Stimulated activated CD4-positive, alpha-beta T cell treated with anti-CD3 and anti-CD28 coated beads, TNF-alpha, amount 100 ng/mL, for 24 hours (primary cell): Measurements from ENCODE around the gene LUC7L2.
"Not testable (repeated sequence)": the region's sequence is repeated elsewhere in the genome, so short reads cannot be mapped to it uniquely, and the experiment has no call there.

Experiments
- DNase-seq, 3 experiments: peaks; one replicate each; pipeline ENCODE4 v3.0.0-alpha.2; 2020; ENCODE audit warnings: low read depth in 3 of 3

Gene LUC7L2

GRCh38 chr7:139359366-139360209 is at the start of gene LUC7L2:
Gene LUC7L2, plus strand, starts transcription at chr7:139359894. Its CDS starts 368 bp downstream, at chr7:139360262.
- peak; percentile 99 to 100 (median 99) for DNase-seq

GRCh38 chr7:139317939-139318505 is 41.7 kb upstream of the LUC7L2 start:
- no peak for DNase-seq

- DNase-seq: no peak
These were observed 38.5 kb upstream of the LUC7L2 start for GRCh38 chr7:139321071-139321745.

- DNase-seq: not testable (repeated sequence)
These were observed 35.0 kb upstream of the LUC7L2 start for GRCh38 chr7:139324709-139325108.

- no peak for DNase-seq
These were observed 31.3 kb upstream of the LUC7L2 start for GRCh38 chr7:139328375-139328774.

GRCh38 chr7:139329119-139329518 is 30.6 kb upstream of the LUC7L2 start:
- no peak for DNase-seq

- no peak for DNase-seq
These were observed 29.2 kb upstream of the LUC7L2 start for GRCh38 chr7:139330333-139331030.

GRCh38 chr7:139332697-139333359 is 26.9 kb upstream of the LUC7L2 start:
- no peak for DNase-seq

- DNase-seq: not testable (repeated sequence)
These were observed 26.3 kb upstream of the LUC7L2 start for GRCh38 chr7:139333443-139333842.

- no peak for DNase-seq
These were observed 25.1 kb upstream of the LUC7L2 start for GRCh38 chr7:139334399-139335150.

GRCh38 chr7:139339025-139339424 is 20.7 kb upstream of the LUC7L2 start:
- DNase-seq: no peak

GRCh38 chr7:139339698-139340036 is 20.0 kb upstream of the LUC7L2 start:
- no peak for DNase-seq

- DNase-seq: peak; percentile 93 to 99 (median 98)
These were observed 19.5 kb upstream of the LUC7L2 start for GRCh38 chr7:139340037-139340807.

- DNase-seq: peak in 1 of 3 experiments; percentile 73
These were observed 19.0 kb upstream of the LUC7L2 start for GRCh38 chr7:139340808-139341057.

GRCh38 chr7:139341058-139341775 is 18.5 kb upstream of the LUC7L2 start, which contains the start of gene FMC1:
Gene FMC1, plus strand, starts transcription at chr7:139341337. Its CDS starts 48 bp downstream, at chr7:139341385.
- peak; percentile 70 to 85 (median 76) for DNase-seq

GRCh38 chr7:139341776-139342226 is 17.9 kb upstream of the LUC7L2 start:
- no peak for DNase-seq

- no peak for DNase-seq
These were observed 14.7 kb upstream of the LUC7L2 start for GRCh38 chr7:139345042-139345441.

- no peak for DNase-seq
These were observed 8.7 kb upstream of the LUC7L2 start for GRCh38 chr7:139351027-139351426.

- no peak for DNase-seq
These were observed 5.0 kb upstream of the LUC7L2 start for GRCh38 chr7:139354729-139355128.
